Uterus (tissue), 2 donors: ENCODE results near the gene BOK.

Experiments used
- CTCF ChIP-seq, 4 experiments: fragments of 200-600 bp in 2 of 4; fragments of 450-650 bp in 2 of 4; sonication (generic) in 2 of 4; IDR thresholded peaks; one replicate each; pipeline ENCODE4 v1.5.1; 2016 to 2019; ENCODE audit warnings: antibody characterized with exemption in 4 of 4, mild to moderate bottlenecking in 2 of 4, moderate library complexity in 1 of 4
- POLR2A ChIP-seq, 2 donors: fragments of 450-650 bp; IDR thresholded peaks; one replicate each; pipeline ENCODE4 v1.6.1; 2016; ENCODE audit warnings: antibody characterized with exemption in 2 of 2, mild to moderate bottlenecking in 1 of 2, moderate library complexity in 1 of 2

DNA sequence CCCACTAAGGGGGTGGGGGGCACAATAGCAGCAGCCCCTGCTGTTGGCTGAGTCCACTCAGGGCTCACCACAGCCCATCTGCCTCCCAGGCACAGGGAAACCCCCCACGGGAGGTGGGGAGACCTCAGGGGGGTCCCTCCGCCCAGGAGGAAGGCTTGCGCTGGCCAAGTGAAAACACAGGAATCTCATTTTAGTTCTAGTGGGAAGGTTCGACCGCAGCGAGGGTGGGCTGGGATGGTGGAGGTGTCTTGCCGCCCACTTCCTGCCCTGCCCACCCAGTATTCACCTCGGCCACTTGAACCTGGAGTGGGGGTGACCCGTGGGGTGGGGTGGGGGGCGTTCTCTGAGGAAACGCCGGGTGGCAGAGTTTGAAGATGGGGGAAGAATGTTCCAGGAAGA is 6.9 kb upstream of the BOK start:
- TF ChIP-seq CTCF (IDR thresholded peaks at IDR 0.05), result no peak
- no peak for TF ChIP-seq POLR2A (IDR thresholded peaks at IDR 0.05)
